T1000 (cell line): ENCODE data around the gene ADAMTS5.

Experiments used
- DNase-seq: peaks from one replicate; lab custom pipeline; 2025; ENCODE audit warnings: mixed read lengths; lab: John Stamatoyannopoulos, UW

The ADAMTS5 gene

GRCh38 chr21:26948194-26948593 lies 18.7 kb downstream of the ADAMTS5 start:
- DNase-seq = no peak

GRCh38 chr21:26946744-26947446 lies 20.0 kb downstream of the ADAMTS5 start:
- no peak for DNase-seq

GRCh38 chr21:26945916-26946675 lies 20.8 kb downstream of the ADAMTS5 start:
- no peak for DNase-seq

GRCh38 chr21:26943921-26944320 lies 23.0 kb downstream of the ADAMTS5 start:
- DNase-seq = no peak

GRCh38 chr21:26941421-26941820 lies 25.5 kb downstream of the ADAMTS5 start:
- DNase-seq = no peak

- DNase-seq = no peak
Observed at GRCh38 chr21:26939601-26940111, 27.2 kb downstream of the ADAMTS5 start.

- DNase-seq = no peak
Observed at GRCh38 chr21:26936641-26937040, 30.2 kb downstream of the ADAMTS5 start.

GRCh38 chr21:26935977-26936376 lies 30.9 kb downstream of the ADAMTS5 start:
- no peak for DNase-seq

GRCh38 chr21:26934383-26934782 lies 32.5 kb downstream of the ADAMTS5 start:
- no peak for DNase-seq

GRCh38 chr21:26933448-26933847 lies 33.4 kb downstream of the ADAMTS5 start:
- DNase-seq = no peak

- no peak for DNase-seq
Observed at GRCh38 chr21:26925636-26926035, 41.3 kb downstream of the ADAMTS5 start.

GRCh38 chr21:26925122-26925521 lies 41.8 kb downstream of the ADAMTS5 start:
- DNase-seq = no peak

GRCh38 chr21:26923986-26924385 lies 42.9 kb downstream of the ADAMTS5 start:
- DNase-seq = no peak

GRCh38 chr21:26920055-26920454 lies 46.8 kb downstream of the ADAMTS5 start:
- DNase-seq = no peak

- peak; percentile 7 for DNase-seq
Observed at GRCh38 chr21:26918323-26919079, 48.4 kb downstream of the ADAMTS5 start.

- DNase-seq = no peak
Observed at GRCh38 chr21:26916799-26917198, 50.1 kb downstream of the ADAMTS5 start.

- DNase-seq = no peak
Observed at GRCh38 chr21:26914557-26914956, 52.3 kb downstream of the ADAMTS5 start.

GRCh38 chr21:26912466-26912865 lies 54.4 kb downstream of the ADAMTS5 start:
- no peak for DNase-seq

- no peak for DNase-seq
Observed at GRCh38 chr21:26909972-26910371, 56.9 kb downstream of the ADAMTS5 start.

- no peak for DNase-seq
Observed at GRCh38 chr21:26900980-26901379, 65.9 kb downstream of the ADAMTS5 start.

GRCh38 chr21:26892151-26892550 lies 74.7 kb downstream of the ADAMTS5 start:
- DNase-seq = no peak

GRCh38 chr21:26888931-26889330 lies 78.0 kb downstream of the ADAMTS5 start:
- DNase-seq = no peak

GRCh38 chr21:26888256-26888655 lies 78.6 kb downstream of the ADAMTS5 start:
- no peak for DNase-seq
